IMR-90 (cell line): Measurements from ENCODE around the gene TGFBI. TPM values are rescaled to one million over a fixed set of nuclear protein-coding genes. Genes with fewer than 3 reads are reported as not detected.

Experiments used
- ATAC-seq: fragments of 200-7000 bp; cut with Tn5 transposase; 2 replicates; pipeline ENCODE4 v1.9.1; 2020; ENCODE audit warnings: low read depth, mild to moderate bottlenecking, moderate library complexity
- BruUV-seq: library from RNA; stranded (reverse); fragments of 400-500 nt; replicated peaks from 2 replicates; lab custom pipeline; 2021; lab: Mats Ljungman, UMichigan
- CTCF ChIA-PET: fragments of 300-600 bp; formaldehyde crosslinking; extraction: SDS; loops from one replicate; lab custom pipeline; 2021; ENCODE audit warnings: antibody characterized with exemption; lab: Yijun Ruan, JAX
- POLR2A ChIA-PET: fragments of 300-600 bp; sonication (Branson Sonifier 250); formaldehyde crosslinking; loops from one replicate; lab custom pipeline; 2022; ENCODE audit warnings: antibody characterized with exemption; ENCODE audit not compliant: unreplicated experiment; lab: Charles Lee
- DNase-seq: peaks from one replicate; pipeline ENCODE4 v3.0.0; 2013
- H2AFZ ChIP-seq: replicated peaks from 2 replicates; pipeline ENCODE3; 2013; ENCODE audit warnings: low read length, mild to moderate bottlenecking; ENCODE audit not compliant: poor library complexity
- H2AK5ac ChIP-seq: 2 replicates; pipeline ENCODE4 v1.6.1; 2013; ENCODE audit warnings: low read depth, low read length, inconsistent platforms
- H2AK9ac ChIP-seq: replicated peaks from 2 replicates; pipeline ENCODE3; 2013; ENCODE audit warnings: mild to moderate bottlenecking, low read depth, low read length, moderate library complexity; ENCODE audit not compliant: poor library complexity
- H2BK120ac ChIP-seq: 2 replicates; pipeline ENCODE4 v1.6.1; 2013; ENCODE audit warnings: low read depth, low read length, inconsistent platforms
- H2BK15ac ChIP-seq: 3 replicates; pipeline ENCODE4 v1.6.1; 2013; ENCODE audit warnings: low read depth, low read length, inconsistent platforms
- H2BK20ac ChIP-seq: 2 replicates; pipeline ENCODE4 v1.6.1; 2013; ENCODE audit warnings: low read depth, mild to moderate bottlenecking, inconsistent platforms, low read length, moderate library complexity
- H2BK5ac ChIP-seq: 2 replicates; pipeline ENCODE4 v1.6.1; 2013; ENCODE audit warnings: mild to moderate bottlenecking, low read depth, low read length, inconsistent platforms; ENCODE audit not compliant: poor library complexity, severe bottlenecking
- H3K14ac ChIP-seq: replicated peaks from 2 replicates; pipeline ENCODE4 v1.6.1; 2013; ENCODE audit warnings: low read depth, low read length, inconsistent platforms
- H3K18ac ChIP-seq: 2 replicates; pipeline ENCODE4 v1.6.1; 2013; ENCODE audit warnings: low read depth, low read length, control low read depth
- H3K23ac ChIP-seq: 2 replicates; pipeline ENCODE4 v1.6.1; 2013; ENCODE audit warnings: low read depth, low read length, inconsistent platforms
- H3K27ac ChIP-seq: 2 replicates; pipeline ENCODE4 v1.5.1; 2013; ENCODE audit warnings: mild to moderate bottlenecking, control low read depth, low read length; ENCODE audit not compliant: insufficient read depth
- H3K27me3 ChIP-seq: 2 replicates; pipeline ENCODE4 v1.6.1; 2013; ENCODE audit warnings: low read length; ENCODE audit not compliant: control insufficient read depth, insufficient read depth
- H3K36me3 ChIP-seq: 2 replicates; pipeline ENCODE4 v1.6.1; 2013; ENCODE audit warnings: low read length, mixed read lengths; ENCODE audit not compliant: control insufficient read depth, insufficient read depth
- H3K4ac ChIP-seq: 2 replicates; pipeline ENCODE4 v1.6.1; 2013; ENCODE audit warnings: low read depth, low read length, inconsistent platforms
- H3K4me1 ChIP-seq: 2 replicates; pipeline ENCODE4 v1.6.1; 2013; ENCODE audit warnings: low read length, mixed read lengths; ENCODE audit not compliant: control insufficient read depth, insufficient read depth
- H3K4me2 ChIP-seq: 2 replicates; pipeline ENCODE4 v1.6.1; 2013; ENCODE audit warnings: low read depth, mild to moderate bottlenecking, control low read depth, low read length, moderate library complexity
- H3K4me3 ChIP-seq: 2 replicates; pipeline ENCODE4 v1.5.1; 2013; ENCODE audit warnings: low read depth, mild to moderate bottlenecking, control low read depth, low read length, moderate library complexity; ENCODE audit not compliant: insufficient read depth
- H3K56ac ChIP-seq: 2 replicates; pipeline ENCODE4 v1.6.1; 2013; ENCODE audit warnings: low read length, inconsistent platforms; ENCODE audit not compliant: insufficient read depth; ENCODE audit errors: extremely low read depth
- H3K79me1 ChIP-seq, 2 experiments: 2 replicates each; pipeline ENCODE4 v1.6.1; 2013; ENCODE audit warnings: low read length in 2 of 2, inconsistent platforms in 1 of 2, low read depth in 1 of 2
- H3K9ac ChIP-seq: 2 replicates; pipeline ENCODE4 v1.6.1; 2013; ENCODE audit warnings: low read depth, low read length, control low read depth
- H3K9me1 ChIP-seq: 2 replicates; pipeline ENCODE4 v1.6.1; 2013; ENCODE audit warnings: low read length, inconsistent platforms; ENCODE audit not compliant: insufficient read depth
- H3K9me3 ChIP-seq: 2 replicates; pipeline ENCODE4 v1.6.1; 2013; ENCODE audit warnings: low read length; ENCODE audit not compliant: control insufficient read depth, insufficient read depth
- H4K20me1 ChIP-seq: 2 replicates; pipeline ENCODE4 v1.6.1; 2013; ENCODE audit warnings: low read length, inconsistent platforms; ENCODE audit not compliant: insufficient read depth
- H4K5ac ChIP-seq: 2 replicates; pipeline ENCODE4 v1.6.1; 2013; ENCODE audit warnings: mild to moderate bottlenecking, low read depth, low read length, control low read depth
- H4K8ac ChIP-seq, 2 experiments: 2 replicates each; pipeline ENCODE4 v1.6.1; 2013; ENCODE audit warnings: low read depth in 2 of 2, low read length in 2 of 2, control low read depth in 1 of 2, inconsistent platforms in 1 of 2
- H4K91ac ChIP-seq: 2 replicates; pipeline ENCODE4 v1.6.1; 2013; ENCODE audit warnings: low read depth, low read length, inconsistent platforms; ENCODE audit not compliant: insufficient read depth
- CEBPB ChIP-seq: IDR thresholded peaks from 2 replicates; pipeline ENCODE4 v1.6.1; 2012; ENCODE audit warnings: low read depth, low read length, improper control_type of control experiment
- CHD1 ChIP-seq: IDR thresholded peaks from 2 replicates; pipeline ENCODE4 v1.6.1; 2012; ENCODE audit warnings: low read depth, low read length, improper control_type of control experiment
- FOS ChIP-seq: fragments of 150-350 bp; IDR thresholded peaks from 2 replicates; pipeline ENCODE4 v1.6.1; 2016; ENCODE audit warnings: low read depth, low read length
- MAFK ChIP-seq: IDR thresholded peaks from 2 replicates; pipeline ENCODE4 v1.6.1; 2012; ENCODE audit warnings: low read depth, low read length, improper control_type of control experiment
- MAZ ChIP-seq: IDR thresholded peaks from 2 replicates; pipeline ENCODE4 v1.6.1; 2012; ENCODE audit warnings: low read depth, mild to moderate bottlenecking, low read length, improper control_type of control experiment, moderate library complexity, borderline replicate concordance
- MXI1 ChIP-seq: IDR thresholded peaks from 2 replicates; pipeline ENCODE4 v1.6.1; 2012; ENCODE audit warnings: low read depth, mild to moderate bottlenecking, low read length, moderate library complexity, borderline replicate concordance
- NFE2L2 ChIP-seq: fragments of 150-350 bp; IDR thresholded peaks from 2 replicates; pipeline ENCODE4 v1.6.1; 2016; ENCODE audit warnings: low read depth, mild to moderate bottlenecking, low read length
- POLR2A ChIP-seq: IDR thresholded peaks from 2 replicates; pipeline ENCODE4 v1.6.1; 2012; ENCODE audit warnings: mild to moderate bottlenecking, low read depth, low read length
- RCOR1 ChIP-seq: IDR thresholded peaks from 2 replicates; pipeline ENCODE4 v1.6.1; 2012; ENCODE audit warnings: mild to moderate bottlenecking, low read length, improper control_type of control experiment; ENCODE audit not compliant: insufficient replicate concordance
- WGBS, 2 experiments: methylation state at CpG; one replicate each; pipeline versions ENCODE4 v1.1.5 to v1.1.7; 2013; ENCODE audit warnings: missing lambda C conversion rate in 2 of 2; ENCODE audit not compliant: insufficient read length in 1 of 2; ENCODE audit errors: extremely low coverage in 2 of 2; 5-methylcytosine and 5-hydroxymethylcytosine counted together
- dilution Hi-C: fragments of 300-500 bp; cut with HindIII; formaldehyde crosslinking; loops from one replicate; pipeline ENCODE4 v1.14.3; 2018; ENCODE audit warnings: low sequenced_read_pairs; ENCODE audit not compliant: unreplicated experiment
- in situ Hi-C: fragments of 300-500 bp; cut with MboI; formaldehyde crosslinking; loops from 3 replicates; pipeline ENCODE4 v1.14.3; 2019; ENCODE audit warnings: low sequenced_read_pairs, inconsistent platforms, mixed read lengths
- intact Hi-C: fragments of 100-400 bp; cut with micrococcal nuclease; formaldehyde crosslinking; loops from 2 replicates; pipeline ENCODE4 v1.10.0; 2022
- polyA plus RNA-seq, 3 experiments: library from polyadenylated mRNA; depleted of rRNA; stranded (reverse); fragments of >200 nt; gene quantifications; 2 replicates each; pipeline ENCODE4 v1.2.3, GENCODE V29; 2012; ENCODE audit warnings: low replicate concordance in 1 of 3
- total RNA-seq: library from RNA; depleted of rRNA; stranded (reverse); fragments of >200 nt; gene quantifications from 2 replicates; pipeline ENCODE4 v1.2.3, GENCODE V29; 2012
- TF ChIP-seq, protein P1 (sequence below): fragments of 150-350 bp; IDR thresholded peaks from 2 replicates; pipeline ENCODE4 v1.6.1; 2016; ENCODE audit warnings: low read depth, mild to moderate bottlenecking, low read length, moderate library complexity, borderline replicate concordance
- TF ChIP-seq, protein P2 (sequence below): conservative IDR thresholded peaks from 2 replicates; pipeline ENCODE4 v1.5.1; 2012; ENCODE audit warnings: mild to moderate bottlenecking, low read depth, low read length, improper control_type of control experiment

Gene TGFBI
- total and polyA plus RNA-seq, 2 of the 4 experiments (the other 2 are of a cell fraction), result 618 to 1,551 TPM

DNA sequence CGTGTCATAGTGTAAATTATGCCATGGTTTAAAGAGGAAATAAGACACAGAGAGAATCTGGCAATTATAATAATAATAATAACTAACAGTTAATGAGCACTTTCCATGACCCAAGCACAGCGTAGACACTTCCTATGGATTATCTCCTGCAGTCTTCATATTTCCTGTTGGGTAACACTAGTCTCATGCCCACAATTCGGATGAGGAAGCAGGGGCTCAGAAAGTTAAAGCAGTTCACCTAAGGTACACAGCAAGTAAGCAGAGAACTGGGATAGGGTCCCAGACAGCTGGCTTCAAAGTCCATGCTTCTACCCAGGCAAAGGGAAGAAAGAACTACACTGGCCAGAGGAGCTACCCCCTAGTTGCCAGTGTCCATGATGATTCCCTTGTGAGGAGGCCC, 27.9 kb upstream of the TGFBI start:
- Histone ChIP-seq H3K9me3 (no peaks in the 10 kb centered on the region), H3K4me1 (peaks cover 34% of the 10 kb centered on the region), H3K23ac (no peak overlapping the region), H2BK120ac (peak overlapping the region; percentile 95), H2BK20ac (peak overlapping the region; percentile 63), H3K36me3 (no peaks in the 10 kb centered on the region), H3K79me1 (peaks cover 0 to 28% of the 10 kb centered on the region in 2 experiments; a peak in 2 of 4 replicates), H4K8ac (peak overlapping the region; percentile 29 to 62; a peak in 2 of 4 replicates), H4K91ac (peak overlapping the region; percentile 70), H3K4me3 (no peak overlapping the region), H2AK5ac (peak overlapping the region; percentile 91), H4K20me1 (no peaks in the 10 kb centered on the region), H2AK9ac (no peak overlapping the region), H3K27me3 (no peaks in the 10 kb centered on the region), H3K18ac (peak overlapping the region; percentile 61), H3K14ac (peak overlapping the region; percentile 53), H3K4ac (peak overlapping the region; percentile 86), H3K27ac (peak overlapping the region; percentile 49; the same call in 1 of the 2 replicates), H3K9me1 (peaks cover 36% of the 10 kb centered on the region), H3K4me2 (no peak overlapping the region), H2BK5ac (no peak overlapping the region), H4K5ac (peak overlapping the region; percentile 27; the same call in 1 of the 2 replicates), H3K56ac (no peak overlapping the region), H2BK15ac (peak overlapping the region; percentile 88; the same call in 2 of the 3 replicates), H2AFZ (no peak overlapping the region), H3K9ac (no peak overlapping the region)
- TF ChIP-seq, protein P1, sequence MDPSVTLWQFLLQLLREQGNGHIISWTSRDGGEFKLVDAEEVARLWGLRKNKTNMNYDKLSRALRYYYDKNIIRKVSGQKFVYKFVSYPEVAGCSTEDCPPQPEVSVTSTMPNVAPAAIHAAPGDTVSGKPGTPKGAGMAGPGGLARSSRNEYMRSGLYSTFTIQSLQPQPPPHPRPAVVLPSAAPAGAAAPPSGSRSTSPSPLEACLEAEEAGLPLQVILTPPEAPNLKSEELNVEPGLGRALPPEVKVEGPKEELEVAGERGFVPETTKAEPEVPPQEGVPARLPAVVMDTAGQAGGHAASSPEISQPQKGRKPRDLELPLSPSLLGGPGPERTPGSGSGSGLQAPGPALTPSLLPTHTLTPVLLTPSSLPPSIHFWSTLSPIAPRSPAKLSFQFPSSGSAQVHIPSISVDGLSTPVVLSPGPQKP, result no peak
- no peak for TF ChIP-seq MXI1
- no peak for TF ChIP-seq NFE2L2
- no peak for TF ChIP-seq CHD1
- no peak for TF ChIP-seq MAFK
- TF ChIP-seq, protein P2, sequence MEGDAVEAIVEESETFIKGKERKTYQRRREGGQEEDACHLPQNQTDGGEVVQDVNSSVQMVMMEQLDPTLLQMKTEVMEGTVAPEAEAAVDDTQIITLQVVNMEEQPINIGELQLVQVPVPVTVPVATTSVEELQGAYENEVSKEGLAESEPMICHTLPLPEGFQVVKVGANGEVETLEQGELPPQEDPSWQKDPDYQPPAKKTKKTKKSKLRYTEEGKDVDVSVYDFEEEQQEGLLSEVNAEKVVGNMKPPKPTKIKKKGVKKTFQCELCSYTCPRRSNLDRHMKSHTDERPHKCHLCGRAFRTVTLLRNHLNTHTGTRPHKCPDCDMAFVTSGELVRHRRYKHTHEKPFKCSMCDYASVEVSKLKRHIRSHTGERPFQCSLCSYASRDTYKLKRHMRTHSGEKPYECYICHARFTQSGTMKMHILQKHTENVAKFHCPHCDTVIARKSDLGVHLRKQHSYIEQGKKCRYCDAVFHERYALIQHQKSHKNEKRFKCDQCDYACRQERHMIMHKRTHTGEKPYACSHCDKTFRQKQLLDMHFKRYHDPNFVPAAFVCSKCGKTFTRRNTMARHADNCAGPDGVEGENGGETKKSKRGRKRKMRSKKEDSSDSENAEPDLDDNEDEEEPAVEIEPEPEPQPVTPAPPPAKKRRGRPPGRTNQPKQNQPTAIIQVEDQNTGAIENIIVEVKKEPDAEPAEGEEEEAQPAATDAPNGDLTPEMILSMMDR, result no peak
- TF ChIP-seq MAZ, result no peak
- no peak for TF ChIP-seq RCOR1
- no peak for TF ChIP-seq FOS
- no peak for TF ChIP-seq POLR2A
- no peak for TF ChIP-seq CEBPB
- intact Hi-C loops, result no loop called here
- 100% methylated on average over 1 of the region's 3 CpGs; no CpG with 5 or more reads in 1 of the 2 experiments for WGBS, 2 experiments
- ATAC-seq (no peak), DNase-seq (no peak)
- in situ Hi-C loops, result no loop called here
- dilution Hi-C loops, result no loop called here
- ChIA-PET CTCF (no interaction called here), POLR2A (no interaction called here)
- no TSS peak for BruUV-seq
